ENCODE data around the gene UHRF2. TPM values are rescaled to one million over a fixed set of nuclear protein-coding genes. Genes with fewer than 3 reads are reported as not detected.

UHRF2 gene
- total RNA-seq, 1 experiment from 2014 or later, result 45.2 TPM

- Histone ChIP-seq H3K9ac (ENCODE audit: extremely low read depth, insufficient read length, low read length) (no peak overlapping the region), H3K27me3 (ENCODE audit: insufficient read depth, low read length) (no peaks in the 10 kb centered on the region), H4K20me1 (ENCODE audit: control insufficient read depth, insufficient read depth, insufficient read length) (no peaks in the 10 kb centered on the region), H2BK120ac (ENCODE audit: low read depth, low read length, poor library complexity, severe bottlenecking) (no peak overlapping the region), H3K23ac (ENCODE audit: insufficient read length, low read depth, low read length) (no peak overlapping the region), H2BK20ac (ENCODE audit: low read depth, low read length, poor library complexity, severe bottlenecking) (no peak overlapping the region), H4K8ac (replicated peaks; ENCODE audit: insufficient read length, low read depth, low read length) (no peak overlapping the region), H3K18ac (ENCODE audit: insufficient read length, low read depth, low read length) (no peak overlapping the region), H2BK12ac (ENCODE audit: insufficient read length, low read depth, low read length) (no peak overlapping the region), H3K4me1 (ENCODE audit: insufficient read depth, low read length) (no peaks in the 10 kb centered on the region), H3K79me2 (ENCODE audit: insufficient read depth, low read length) (peaks cover 5% of the 10 kb centered on the region; the same call in 1 of the 2 replicates), H3T11ph (ENCODE audit: low read length) (no peak overlapping the region), H4K91ac (ENCODE audit: insufficient read length, low read depth, low read length) (no peak overlapping the region), H2BK15ac (ENCODE audit: low read depth, low read length) (no peak overlapping the region), H3K14ac (ENCODE audit: insufficient read depth, low read length) (no peak overlapping the region), H2AK5ac (ENCODE audit: insufficient read length, low read length) (no peak overlapping the region), H3K27ac (ENCODE audit: insufficient read length, low read depth, low read length) (no peak overlapping the region), H4K5ac (ENCODE audit: insufficient read length, low read depth, low read length) (no peak overlapping the region), H3K79me1 (ENCODE audit: insufficient read depth, low read depth, low read length, poor library complexity, severe bottlenecking) (peaks cover 14% of the 10 kb centered on the region), H2BK5ac (ENCODE audit: insufficient read length, low read length) (no peak overlapping the region), H3K4me2 (ENCODE audit: insufficient read depth, insufficient read length, low read length) (no peak overlapping the region), H3K56ac (ENCODE audit: insufficient read length, low read depth, low read length) (no peak overlapping the region), H2AFZ (ENCODE audit: low read length) (no peak overlapping the region), H3K4ac (ENCODE audit: low read depth, low read length) (no peak overlapping the region), H3K9me3 (ENCODE audit: control insufficient read depth, low read depth, low read length) (no peaks in the 10 kb centered on the region), H3K23me2 (ENCODE audit: insufficient read length, low read depth, low read length, poor library complexity, severe bottlenecking) (no peaks in the 10 kb centered on the region)
- no peak for DNase-seq
- no peak overlapping the region for H3K27ac Mint-ChIP-seq
- peaks cover 15 to 25% of the 10 kb centered on the region in 2 experiments for H3K4me1 Mint-ChIP-seq
- no peak for TF ChIP-seq CTCF (conservative IDR thresholded peaks at IDR 0.05)
- no peaks in the 10 kb centered on the region for H3K9me3 Mint-ChIP-seq
- no peaks in the 10 kb centered on the region for H3K27me3 Mint-ChIP-seq (ENCODE audit: low read depth)
- no peak overlapping the region for H3K4me3 Mint-ChIP-seq
- WGBS (ENCODE audit: extremely low coverage, insufficient read length, low lambda C conversion rate), result no CpG with 5 or more reads among the region's 2 CpGs
- H3K36me3 Mint-ChIP-seq (ENCODE audit: insufficient read depth in 1 of 3, low read depth in 3 of 3), result peaks cover 3 to 12% (median 11%) of the 10 kb centered on the region in 3 experiments; a peak in 5 of 7 replicates
Observed at GRCh38 chr9:6444128-6444527, 31.1 kb downstream of the UHRF2 start.
